ENCODE data around the gene TEDDM1.

TEDDM1 gene

GRCh38 chr1:182376936-182377574 is 23.4 kb downstream of the TEDDM1 start:
- no peak for DNase-seq

- no peak for DNase-seq
Measured at GRCh38 chr1:182374101-182374834, 26.2 kb downstream of the TEDDM1 start.

- no peak for DNase-seq
Measured at GRCh38 chr1:182370532-182370931, 29.9 kb downstream of the TEDDM1 start.

- DNase-seq, result no peak
Measured at GRCh38 chr1:182368903-182369302, 31.6 kb downstream of the TEDDM1 start.

- DNase-seq, result no peak
Measured at GRCh38 chr1:182368358-182368757, 32.1 kb downstream of the TEDDM1 start.

- DNase-seq, result no peak
Measured at GRCh38 chr1:182367926-182368325, 32.5 kb downstream of the TEDDM1 start.

GRCh38 chr1:182366596-182366995 is 33.9 kb downstream of the TEDDM1 start:
- no peak for DNase-seq

GRCh38 chr1:182359645-182360044 is 40.8 kb downstream of the TEDDM1 start:
- no peak for DNase-seq

GRCh38 chr1:182357913-182358312 is 42.6 kb downstream of the TEDDM1 start:
- DNase-seq, result no peak

GRCh38 chr1:182357171-182357570 is 43.3 kb downstream of the TEDDM1 start:
- no peak for DNase-seq

GRCh38 chr1:182355723-182356098 is 44.8 kb downstream of the TEDDM1 start:
- no peak for DNase-seq

- no peak for DNase-seq
Measured at GRCh38 chr1:182351790-182352364, 48.6 kb downstream of the TEDDM1 start.

- DNase-seq, result no peak
Measured at GRCh38 chr1:182350839-182351238, 49.6 kb downstream of the TEDDM1 start.

GRCh38 chr1:182348961-182349747 is 51.3 kb downstream of the TEDDM1 start:
- DNase-seq, result no peak
